OCI-M2 (cell line): ENCODE results near the gene DDX52.
"Not testable (repeated sequence)": the region's sequence is repeated elsewhere in the genome, so short reads cannot be mapped to it uniquely, and the experiment has no call there.

Experiments used
- DNase-seq: peaks from one replicate; lab custom pipeline; 2025; ENCODE audit not compliant: unreplicated experiment; lab: John Stamatoyannopoulos, UW

The DDX52 gene

GRCh38 chr17:37643118-37643766, at the start of gene DDX52:
DDX52 (minus strand) TSS chr17:37643446; CDS start chr17:37643420, 26 bp downstream.
- peak; percentile 35 for DNase-seq

- DNase-seq: no peak
Observed at GRCh38 chr17:37691807-37692206, 48.6 kb upstream of the DDX52 start.

- no peak for DNase-seq
Observed at GRCh38 chr17:37689317-37689716, 46.1 kb upstream of the DDX52 start.

GRCh38 chr17:37683454-37683984, 40.3 kb upstream of the DDX52 start:
- DNase-seq: no peak

- no peak for DNase-seq
Observed at GRCh38 chr17:37682007-37682406, 38.8 kb upstream of the DDX52 start.

GRCh38 chr17:37679995-37680394, 36.7 kb upstream of the DDX52 start:
- not testable (repeated sequence) for DNase-seq

- DNase-seq: no peak
Observed at GRCh38 chr17:37678036-37678435, 34.8 kb upstream of the DDX52 start.

- no peak for DNase-seq
Observed at GRCh38 chr17:37677021-37677420, 33.8 kb upstream of the DDX52 start.

- no peak for DNase-seq
Observed at GRCh38 chr17:37676115-37676925, 33.1 kb upstream of the DDX52 start.

- no peak for DNase-seq
Observed at GRCh38 chr17:37674511-37674910, 31.3 kb upstream of the DDX52 start.

GRCh38 chr17:37673386-37673785, 30.1 kb upstream of the DDX52 start:
- DNase-seq: no peak

GRCh38 chr17:37672548-37673078, 29.4 kb upstream of the DDX52 start:
- DNase-seq: no peak

- DNase-seq: no peak
Observed at GRCh38 chr17:37671824-37672547, 28.7 kb upstream of the DDX52 start.

- no peak for DNase-seq
Observed at GRCh38 chr17:37671028-37671823, 28.0 kb upstream of the DDX52 start.

- DNase-seq: no peak
Observed at GRCh38 chr17:37667039-37667438, 23.8 kb upstream of the DDX52 start.

- DNase-seq: no peak
Observed at GRCh38 chr17:37664214-37664613, 21.0 kb upstream of the DDX52 start.

GRCh38 chr17:37662353-37662752, 19.1 kb upstream of the DDX52 start:
- DNase-seq: no peak

GRCh38 chr17:37661400-37662014, 18.3 kb upstream of the DDX52 start:
- no peak for DNase-seq

GRCh38 chr17:37659925-37660324, 16.7 kb upstream of the DDX52 start:
- DNase-seq: no peak

GRCh38 chr17:37657202-37657601, 14.0 kb upstream of the DDX52 start:
- no peak for DNase-seq
